ENCODE results near the gene CD247.

Gene CD247

DNA sequence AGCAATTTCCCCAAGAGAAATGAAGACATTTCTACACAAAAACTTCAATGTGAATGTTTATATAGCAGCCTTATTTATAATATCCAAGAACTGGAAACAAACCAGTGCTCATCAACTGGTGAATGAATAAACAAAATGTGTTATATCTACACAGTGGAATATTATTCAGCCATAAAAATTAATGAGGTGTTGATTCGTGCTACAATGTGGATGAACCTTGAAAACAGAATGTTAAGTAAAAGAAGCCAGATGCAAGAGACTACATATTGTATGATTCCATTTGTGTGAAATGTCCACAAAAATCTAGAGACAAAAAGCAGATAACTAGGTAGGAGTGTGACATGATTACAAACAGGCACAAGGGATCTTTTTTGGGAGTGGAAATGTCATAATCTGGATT is 110.0 kb downstream of the CD247 start:
- DNase-seq: no peak

DNA sequence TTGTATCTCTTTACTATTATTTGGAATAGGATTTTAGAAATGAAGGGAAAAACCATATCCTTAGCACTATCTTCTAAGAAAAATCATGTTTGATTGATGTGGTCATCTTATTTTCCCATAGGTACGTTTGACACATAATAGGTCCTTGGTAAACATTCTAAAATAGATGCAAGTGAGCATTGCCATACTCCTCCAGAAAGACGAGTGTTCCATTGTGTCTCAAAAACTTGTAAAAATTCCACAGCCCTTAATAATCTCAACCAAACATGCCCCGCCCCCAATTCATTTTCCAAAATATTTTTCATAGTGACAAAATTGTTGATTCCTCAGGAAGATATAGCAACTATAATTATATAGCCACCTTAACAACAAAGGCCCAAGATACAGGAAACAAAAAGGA is 113.4 kb downstream of the CD247 start:
- no peak for DNase-seq

DNA sequence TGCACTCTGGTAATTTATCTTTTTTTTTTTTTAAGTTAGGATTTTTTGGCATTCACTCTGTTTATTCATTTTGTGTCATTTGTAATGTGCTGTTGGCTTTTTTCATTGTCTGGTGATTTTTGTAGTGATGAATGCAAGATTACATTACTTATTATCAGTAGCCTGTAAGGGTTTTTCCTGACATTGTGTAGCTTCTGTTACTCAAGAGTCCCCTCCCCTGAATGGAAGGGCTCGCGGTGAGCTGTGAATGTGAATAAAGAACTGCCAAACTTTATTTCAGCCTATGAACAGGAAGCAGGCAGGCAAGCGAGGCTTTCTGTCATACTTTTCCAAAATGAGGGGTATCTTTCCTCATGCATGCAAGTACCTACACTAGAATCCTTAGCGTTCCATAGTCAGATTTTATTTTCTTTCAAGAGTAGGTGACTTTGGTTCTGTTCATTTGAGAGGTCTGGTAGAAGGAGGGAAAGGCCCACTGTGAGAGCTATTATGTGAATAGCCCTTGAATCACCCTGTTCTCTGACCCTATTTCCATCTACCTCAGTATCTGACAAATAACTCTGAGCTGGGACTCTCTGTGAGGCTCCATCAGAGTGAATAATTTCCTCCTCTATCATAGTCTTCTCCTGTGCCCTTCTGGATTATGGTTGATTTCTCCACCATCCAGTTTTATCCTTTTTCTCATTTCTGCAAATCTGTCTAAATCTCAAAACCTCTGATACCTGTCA is 114.0 kb downstream of the CD247 start:
- DNase-seq: no peak

DNA sequence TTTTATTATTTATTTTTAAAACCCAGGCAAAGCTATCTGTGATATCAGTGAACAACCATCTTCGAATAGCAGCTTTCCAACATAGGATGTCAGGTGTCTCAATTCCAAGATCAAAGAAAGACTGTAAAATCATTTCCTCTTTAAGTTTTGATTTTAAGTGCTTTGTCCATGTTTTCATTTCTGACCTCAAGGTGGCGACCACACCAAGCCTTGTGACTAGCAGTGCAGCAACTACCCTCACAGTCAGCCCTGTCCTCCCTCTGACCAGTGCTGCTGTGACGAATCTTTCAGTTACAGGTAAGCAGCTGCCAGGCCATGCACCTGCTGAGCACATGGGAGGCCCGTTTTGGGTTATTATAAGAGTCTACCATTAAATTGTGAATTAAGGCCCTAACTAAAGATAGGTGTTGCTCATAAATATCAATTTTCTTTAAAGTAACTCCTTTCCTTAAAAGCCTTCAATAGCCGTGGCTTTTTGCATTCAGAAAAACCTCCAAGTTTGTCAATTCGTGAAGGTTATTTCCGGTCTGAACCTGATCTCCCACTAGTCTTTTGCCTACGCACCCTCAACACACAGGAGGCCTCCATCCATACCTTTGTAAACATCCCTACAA is 117.0 kb downstream of the CD247 start:
- peak; percentile 8 for DNase-seq

DNA sequence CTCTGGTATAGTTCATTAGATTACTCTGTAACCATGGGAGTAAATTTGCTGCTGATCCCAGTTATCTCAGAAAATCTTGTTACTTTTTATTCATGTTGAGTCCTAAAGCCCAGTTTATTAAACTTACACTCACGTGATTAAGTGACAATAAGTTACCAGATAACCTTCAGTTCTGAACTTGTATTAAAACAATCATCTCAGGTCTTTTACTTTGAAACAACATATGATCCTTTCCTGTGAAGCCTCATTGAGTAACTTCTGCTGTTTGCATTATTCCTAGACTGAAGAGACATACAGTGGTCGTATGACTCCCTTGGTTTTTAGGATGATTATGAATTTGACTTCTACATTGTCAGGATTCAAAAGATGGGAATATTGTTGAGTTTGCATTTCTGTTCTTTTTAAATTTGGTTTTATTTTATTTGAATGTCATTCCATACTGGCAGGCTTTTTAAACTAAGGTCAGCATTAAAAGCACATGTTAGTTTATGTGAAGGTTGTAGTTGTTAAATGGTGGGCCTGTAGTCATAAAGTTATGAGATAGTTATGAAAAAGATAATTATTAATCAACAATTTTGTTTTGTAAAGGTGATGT is 117.9 kb downstream of the CD247 start:
- DNase-seq: no peak

DNA sequence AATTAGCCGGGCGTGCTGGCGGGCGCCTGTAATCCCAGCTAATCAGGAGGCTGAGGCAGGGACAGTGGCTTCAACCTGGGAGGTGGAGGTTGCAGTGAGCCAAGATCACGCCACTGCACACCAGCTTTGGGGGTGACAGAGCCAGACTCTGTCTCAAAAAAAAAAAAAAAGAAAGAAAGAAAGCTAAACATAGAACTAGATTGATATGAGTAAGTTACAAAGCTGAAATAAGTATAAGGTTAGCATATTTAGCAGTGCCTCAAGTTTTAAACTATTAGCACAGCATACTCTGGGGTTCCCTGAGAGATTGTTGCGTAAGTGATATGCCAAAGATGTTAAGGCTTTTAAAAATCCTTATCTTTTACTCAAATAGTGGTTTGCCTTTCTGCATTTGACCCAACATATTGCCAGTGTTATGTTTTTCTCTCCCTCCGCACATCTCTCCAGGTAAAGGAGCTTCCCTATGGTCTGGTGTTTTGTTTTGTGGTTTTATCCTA is 126.1 kb downstream of the CD247 start:
- no peak for DNase-seq

DNA sequence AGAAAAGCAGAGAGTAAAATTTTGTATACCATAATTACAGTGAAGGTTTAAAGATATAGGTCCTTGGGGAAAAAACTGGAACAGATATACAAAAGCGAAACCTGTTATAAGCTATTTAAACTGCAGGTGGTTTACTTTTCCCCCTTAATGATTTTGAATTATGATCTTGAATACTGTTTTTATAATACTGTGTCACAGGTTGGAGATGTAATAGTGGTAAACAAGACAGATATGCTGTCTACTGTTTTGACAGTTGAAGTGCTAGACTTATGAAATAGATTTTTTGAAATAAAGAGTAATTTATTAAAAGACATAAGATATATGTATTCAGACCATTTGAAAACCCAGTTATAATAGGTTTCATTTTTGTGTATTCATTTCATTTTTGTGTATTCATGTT is 129.4 kb downstream of the CD247 start:
- no peak for DNase-seq

DNA sequence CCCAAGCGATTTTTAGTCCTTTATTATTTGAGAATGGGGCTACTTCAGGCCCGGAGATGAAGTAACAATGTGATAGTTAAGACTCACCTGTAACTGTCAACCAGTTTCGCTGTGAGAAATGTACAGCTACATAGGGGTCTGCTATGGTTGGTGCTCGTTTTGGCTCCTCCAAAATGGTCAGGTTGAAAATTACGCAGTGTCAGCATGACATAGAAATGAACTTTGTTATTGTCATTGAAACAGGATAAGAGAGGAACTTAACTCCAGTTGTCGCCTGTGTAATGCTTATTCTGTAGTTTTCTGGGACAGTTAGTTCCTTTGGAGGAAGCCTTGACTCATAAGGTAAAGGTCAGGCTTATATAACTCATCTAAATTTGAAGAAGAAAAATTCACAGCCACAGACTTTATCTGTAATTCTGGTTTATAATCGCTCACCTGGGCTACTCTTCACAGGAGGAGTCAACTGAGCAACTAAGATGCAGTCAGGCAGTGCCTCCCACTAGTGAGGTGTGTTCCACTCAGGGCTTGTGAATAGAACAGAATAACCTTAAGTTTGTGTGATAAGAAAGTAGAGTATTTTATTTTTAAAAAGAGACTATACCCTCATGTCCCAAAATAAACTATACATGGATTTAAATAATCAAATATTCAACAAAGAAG is 130.9 kb downstream of the CD247 start:
- no peak for DNase-seq

Measured in right kidney (tissue), 1 donor.